ENCODE measurements around the gene GIMAP8. TPM values are rescaled to one million over a fixed set of nuclear protein-coding genes. Genes with fewer than 3 reads are reported as not detected.

The GIMAP8 gene
- total RNA-seq, 1 experiment from 2014 or later = not detected

- Histone ChIP-seq H3K23ac (ENCODE audit: insufficient read length, low read depth, low read length) (no peak overlapping the region), H3K14ac (ENCODE audit: insufficient read depth, low read length) (no peak overlapping the region), H3K4me2 (ENCODE audit: insufficient read depth, insufficient read length, low read length) (no peak overlapping the region), H2BK5ac (ENCODE audit: insufficient read length, low read length) (no peak overlapping the region), H3K4ac (ENCODE audit: low read depth, low read length) (no peak overlapping the region), H3K4me1 (ENCODE audit: insufficient read depth, low read length) (no peaks in the 10 kb centered on the region), H4K20me1 (ENCODE audit: control insufficient read depth, insufficient read depth, insufficient read length) (no peaks in the 10 kb centered on the region), H3T11ph (ENCODE audit: low read length) (no peak overlapping the region), H3K79me1 (ENCODE audit: insufficient read depth, low read depth, low read length, poor library complexity, severe bottlenecking) (no peaks in the 10 kb centered on the region), H3K27ac (ENCODE audit: insufficient read length, low read depth, low read length) (no peak overlapping the region), H2BK120ac (ENCODE audit: low read depth, low read length, poor library complexity, severe bottlenecking) (no peak overlapping the region), H2AK5ac (ENCODE audit: insufficient read length, low read length) (no peak overlapping the region), H3K27me3 (ENCODE audit: insufficient read depth, low read length) (no peaks in the 10 kb centered on the region), H3K23me2 (ENCODE audit: insufficient read length, low read depth, low read length, poor library complexity, severe bottlenecking) (no peaks in the 10 kb centered on the region), H4K8ac (replicated peaks; ENCODE audit: insufficient read length, low read depth, low read length) (no peak overlapping the region), H3K79me2 (ENCODE audit: insufficient read depth, low read length) (no peaks in the 10 kb centered on the region), H2BK20ac (ENCODE audit: low read depth, low read length, poor library complexity, severe bottlenecking) (no peak overlapping the region), H3K9me3 (ENCODE audit: control insufficient read depth, low read depth, low read length) (no peaks in the 10 kb centered on the region), H4K91ac (ENCODE audit: insufficient read length, low read depth, low read length) (no peak overlapping the region), H3K56ac (ENCODE audit: insufficient read length, low read depth, low read length) (no peak overlapping the region), H2BK12ac (ENCODE audit: insufficient read length, low read depth, low read length) (no peak overlapping the region), H2BK15ac (ENCODE audit: low read depth, low read length) (no peak overlapping the region), H3K18ac (ENCODE audit: insufficient read length, low read depth, low read length) (no peak overlapping the region), H3K9ac (ENCODE audit: extremely low read depth, insufficient read length, low read length) (no peak overlapping the region), H2AFZ (ENCODE audit: low read length) (no peak overlapping the region), H4K5ac (ENCODE audit: insufficient read length, low read depth, low read length) (no peak overlapping the region)
- no peak for DNase-seq
- Mint-ChIP-seq H3K36me3 (ENCODE audit: insufficient read depth in 1 of 3, low read depth in 3 of 3) (no peaks in the 10 kb centered on the region), H3K27me3 (ENCODE audit: low read depth) (peaks cover 46% of the 10 kb centered on the region), H3K4me1 (no peaks in the 10 kb centered on the region), H3K4me3 (no peak overlapping the region), H3K9me3 (peaks cover 7 to 19% of the 10 kb centered on the region in 2 experiments; a peak in 3 of 5 replicates), H3K27ac (no peak overlapping the region)
- no peak for TF ChIP-seq CTCF (conservative IDR thresholded peaks at IDR 0.05)
- WGBS (ENCODE audit: extremely low coverage, insufficient read length, low lambda C conversion rate) = no CpG with 5 or more reads among the region's 3 CpGs
Measured at GRCh38 chr7:150503581-150503980, 53.2 kb downstream of the GIMAP8 start.

All from H9 (cell line).